ENCODE data around the gene PSME4. TPM values are rescaled to one million over a fixed set of nuclear protein-coding genes. Genes with fewer than 3 reads are reported as not detected.

PSME4 gene
- total RNA-seq, 4 donors from 2014 or later, result 39.1 to 66.1 (median 48.5) TPM

- Histone ChIP-seq H3K36me3 (peaks cover 84% of the 10 kb centered on the region), H3K27ac (no peak overlapping the region), H3K4me3 (no peak overlapping the region), H3K9me3 (no peaks in the 10 kb centered on the region), H3K4me1 (no peaks in the 10 kb centered on the region), H3K27me3 (no peaks in the 10 kb centered on the region)
- 80% methylated on average over 3 of the region's 3 CpGs for WGBS
- no peak for DNase-seq (ENCODE audit: low spot score in 2 of 2)
- TF ChIP-seq POLR2A (IDR thresholded peaks at IDR 0.05) (no peak), POLR2AphosphoS5 (IDR thresholded peaks at IDR 0.05) (no peak), CTCF (IDR thresholded peaks at IDR 0.05) (no peak), EP300 (IDR thresholded peaks at IDR 0.05) (no peak)
Observed at GRCh38 chr2:53901192-53901591, 69.6 kb downstream of the PSME4 start.

GRCh38 chr2:53896864-53897263 lies 73.9 kb downstream of the PSME4 start:
- Histone ChIP-seq H3K4me3 (no peak overlapping the region), H3K27me3 (no peaks in the 10 kb centered on the region), H3K9me3 (no peaks in the 10 kb centered on the region), H3K4me1 (no peaks in the 10 kb centered on the region), H3K36me3 (peaks cover 83% of the 10 kb centered on the region), H3K27ac (no peak overlapping the region)
- TF ChIP-seq EP300 (IDR thresholded peaks at IDR 0.05) (no peak), POLR2A (IDR thresholded peaks at IDR 0.05) (no peak), POLR2AphosphoS5 (IDR thresholded peaks at IDR 0.05) (no peak), CTCF (IDR thresholded peaks at IDR 0.05) (no peak)
- 50% methylated on average over 3 of the region's 3 CpGs for WGBS
- no peak for DNase-seq (ENCODE audit: low spot score in 2 of 2)

GRCh38 chr2:53886406-53887280 lies 84.2 kb downstream of the PSME4 start:
- DNase-seq (ENCODE audit: low spot score in 2 of 2), result no peak
- Histone ChIP-seq H3K9me3 (no peaks in the 10 kb centered on the region), H3K4me1 (no peaks in the 10 kb centered on the region), H3K27me3 (no peaks in the 10 kb centered on the region), H3K27ac (no peak overlapping the region), H3K4me3 (no peak overlapping the region), H3K36me3 (peaks cover 94% of the 10 kb centered on the region)
- 94% methylated on average over 5 of the region's 5 CpGs for WGBS
- TF ChIP-seq POLR2AphosphoS5 (IDR thresholded peaks at IDR 0.05), result no peak
- no peak for TF ChIP-seq POLR2A (IDR thresholded peaks at IDR 0.05)
- TF ChIP-seq EP300 (IDR thresholded peaks at IDR 0.05), result no peak
- TF ChIP-seq CTCF (IDR thresholded peaks at IDR 0.05), result no peak

DNA sequence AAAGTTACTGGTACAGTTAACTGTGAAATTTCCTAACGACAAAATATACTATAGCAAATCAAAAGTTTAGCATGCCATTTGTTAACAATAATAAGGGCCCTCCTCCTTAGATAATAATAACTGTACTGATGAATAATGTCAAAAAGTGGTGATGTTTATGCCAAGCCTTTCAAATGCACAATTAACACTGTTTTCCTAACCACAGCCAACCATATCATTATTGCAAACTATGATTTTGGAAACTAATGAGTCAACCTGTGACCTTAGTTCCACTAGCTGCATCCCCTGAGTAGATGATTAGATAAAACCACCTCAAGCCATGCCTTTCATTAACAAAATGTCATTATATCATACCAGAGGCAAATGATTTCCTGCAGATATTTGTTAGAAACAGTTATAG lies 85.9 kb downstream of the PSME4 start:
- Histone ChIP-seq H3K4me1 (no peaks in the 10 kb centered on the region), H3K36me3 (peaks cover 94% of the 10 kb centered on the region), H3K27me3 (no peaks in the 10 kb centered on the region), H3K27ac (no peak overlapping the region), H3K4me3 (no peak overlapping the region), H3K9me3 (no peaks in the 10 kb centered on the region)
- no peak for TF ChIP-seq POLR2A (IDR thresholded peaks at IDR 0.05)
- TF ChIP-seq CTCF (IDR thresholded peaks at IDR 0.05), result no peak
- WGBS, result 88% methylated on average over 1 of the region's 1 CpG
- no peak for DNase-seq (ENCODE audit: low spot score in 2 of 2)

- H3K36me3 ChIP-seq, result peaks cover 86% of the 10 kb centered on the region
Observed at GRCh38 chr2:53881986-53882385, 88.8 kb downstream of the PSME4 start.

More at GRCh38 chr2:53881986-53882385, 88.8 kb downstream of the PSME4 start:
- Histone ChIP-seq H3K4me1 (no peaks in the 10 kb centered on the region), H3K4me3 (no peak overlapping the region), H3K27ac (no peak overlapping the region), H3K27me3 (no peaks in the 10 kb centered on the region), H3K9me3 (no peaks in the 10 kb centered on the region)
- TF ChIP-seq POLR2AphosphoS5 (IDR thresholded peaks at IDR 0.05) (no peak), CTCF (IDR thresholded peaks at IDR 0.05) (no peak), EP300 (IDR thresholded peaks at IDR 0.05) (no peak), POLR2A (IDR thresholded peaks at IDR 0.05) (no peak)
- no peak for DNase-seq (ENCODE audit: low spot score in 2 of 2)

All from suprapubic skin (tissue), 4 donors.